Measurements from ENCODE around the gene CSTF3. TPM values are rescaled to one million over a fixed set of nuclear protein-coding genes. Genes with fewer than 3 reads are reported as not detected.
A peak's percentile ranks its signal among the peaks of the same experiment; 100 is the strongest.
"Not testable (repeated sequence)": the region's sequence is repeated elsewhere in the genome, so short reads cannot be mapped to it uniquely, and the experiment has no call there.

CSTF3 gene
- total RNA-seq, 4 donors from 2014 or later: 11.2 to 23.3 (median 18.2) TPM

GRCh38 chr11:33160136-33160535 lies 1.1 kb downstream of the CSTF3 start:
- intact Hi-C loops (cut with DNase I): loop anchor here (5.0 to 10.0 kb wide), 2 partner anchors 105 to 167 kb away; no protein-coding TSS in a partner anchor
- H3K27ac ChIP-seq: peak overlapping the region in 3 of 4 donors; percentile 82 to 91 (median 91)

GRCh38 chr11:33159378-33159867 lies 1.9 kb downstream of the CSTF3 start:
- H3K27me3 ChIP-seq; DNase-seq; H3K9me3 ChIP-seq; H3K36me3 ChIP-seq; intact Hi-C loops (cut with DNase I): not testable (repeated sequence)
- peak overlapping the region; percentile 47 to 89 (median 81) for H3K4me3 ChIP-seq
- peak overlapping the region in 3 of 4 donors; percentile 82 to 91 (median 91) for H3K27ac ChIP-seq
- WGBS, 2 donors: 88 to 94% methylated on average over 18 of the region's 20 CpGs
- peaks cover 5 to 62% (median 19%) of the 10 kb centered on the region in 3 donors for H3K4me1 ChIP-seq

More at GRCh38 chr11:33160136-33160535, 1.1 kb downstream of the CSTF3 start:
- WGBS, 2 donors: 3 to 10% methylated on average over 8 of the region's 8 CpGs
- H3K4me1 ChIP-seq: peaks cover 5 to 62% (median 19%) of the 10 kb centered on the region in 3 donors
- no peak for DNase-seq
- H3K9me3 ChIP-seq: no peaks in the 10 kb centered on the region
- H3K36me3 ChIP-seq: no peaks in the 10 kb centered on the region
- H3K4me3 ChIP-seq: peak overlapping the region; percentile 47 to 89 (median 81)
- H3K27me3 ChIP-seq: no peaks in the 10 kb centered on the region
- TF ChIP-seq CTCF (IDR thresholded peaks at IDR 0.05) (no peak), POLR2A (IDR thresholded peaks at IDR 0.05) (no peak)

- no peak overlapping the region for H3K4me3 ChIP-seq
- intact Hi-C loops (cut with DNase I): no loop called here
- WGBS, 2 donors: 71 to 81% methylated on average over 5 of the region's 5 CpGs
- no peaks in the 10 kb centered on the region for H3K36me3 ChIP-seq
- DNase-seq: no peak
- peaks cover 5 to 62% (median 19%) of the 10 kb centered on the region in 3 donors for H3K4me1 ChIP-seq
- TF ChIP-seq CTCF (IDR thresholded peaks at IDR 0.05) (no peak), POLR2A (IDR thresholded peaks at IDR 0.05) (no peak)
- no peaks in the 10 kb centered on the region for H3K9me3 ChIP-seq
- no peak overlapping the region for H3K27ac ChIP-seq
- H3K27me3 ChIP-seq: no peaks in the 10 kb centered on the region
Observed at GRCh38 chr11:33158596-33159275, 2.5 kb downstream of the CSTF3 start.

- intact Hi-C loops (cut with DNase I): no loop called here
- no peak for DNase-seq
Observed at GRCh38 chr11:33157103-33158027, 3.9 kb downstream of the CSTF3 start.

More at GRCh38 chr11:33157103-33158027, 3.9 kb downstream of the CSTF3 start:
- Histone ChIP-seq H3K9me3 (no peaks in the 10 kb centered on the region), H3K4me3 (no peak overlapping the region), H3K36me3 (peaks cover 0 to under 1% (median 0%) of the 10 kb centered on the region in 3 donors), H3K4me1 (peaks cover 5 to 62% (median 19%) of the 10 kb centered on the region in 3 donors), H3K27me3 (no peaks in the 10 kb centered on the region), H3K27ac (no peak overlapping the region)
- 92 to 97% methylated on average over 5 of the region's 5 CpGs for WGBS, 2 donors
- no peak for TF ChIP-seq CTCF (IDR thresholded peaks at IDR 0.05)
- TF ChIP-seq POLR2A (IDR thresholded peaks at IDR 0.05): no peak
